HCT116 (cell line): ENCODE measurements around the gene DLG2.

Experiments
- EZH2 ChIP-seq: fragments of 200-600 bp; sonication (generic); IDR thresholded peaks from 2 replicates; pipeline ENCODE4 v1.6.1; 2017; ENCODE audit warnings: antibody characterized with exemption, mixed run types
- EZH2phosphoT487 ChIP-seq: fragments of 200-600 bp; IDR thresholded peaks from 2 replicates; pipeline ENCODE4 v1.6.1; 2018; ENCODE audit warnings: antibody characterized with exemption, borderline replicate concordance
- JUND ChIP-seq: IDR thresholded peaks from 2 replicates; pipeline ENCODE4 v1.6.1; 2012
- POLR2A ChIP-seq: IDR thresholded peaks from 2 replicates; pipeline ENCODE4 v1.7.0; 2011; ENCODE audit warnings: borderline replicate concordance; ENCODE audit not compliant: insufficient read depth, insufficient read length; ENCODE audit errors: extremely low read depth
- POLR2AphosphoS5 ChIP-seq: IDR thresholded peaks from 2 replicates; pipeline ENCODE4 v1.6.1; 2011; ENCODE audit warnings: mild to moderate bottlenecking, low read depth, low read length, moderate library complexity
- YY1 ChIP-seq: IDR thresholded peaks from 2 replicates; pipeline ENCODE4 v1.6.1; 2011; ENCODE audit warnings: low read length, low read depth, moderate library complexity, mild to moderate bottlenecking; ENCODE audit not compliant: insufficient replicate concordance; ENCODE audit errors: extremely low read depth
- ZFX ChIP-seq: fragments of 450-650 bp; IDR thresholded peaks from 2 replicates; pipeline ENCODE4 v1.6.1; 2017
- TF ChIP-seq, protein P1 (sequence below): IDR thresholded peaks from 2 replicates; pipeline ENCODE4 v1.6.1; 2012
- TF ChIP-seq, protein P2 (sequence below), 3 experiments: fragments of 200-600 bp in 1 of 3; sonication (generic) in 1 of 3; IDR thresholded peaks in 2 of 3; conservative IDR thresholded peaks in 1 of 3; 2 replicates each; pipeline ENCODE4 v1.5.1; 2012 to 2017; ENCODE audit warnings: low read depth in 2 of 3, low read length in 2 of 3, antibody characterized with exemption in 1 of 3, borderline replicate concordance in 1 of 3, control low read depth in 1 of 3, mild to moderate bottlenecking in 1 of 3, mixed read lengths in 1 of 3, mixed run types in 1 of 3, moderate library complexity in 1 of 3; ENCODE audit not compliant: insufficient read depth in 1 of 3
- TF ChIP-seq, protein P3 (sequence below): IDR thresholded peaks from 2 replicates; pipeline ENCODE4 v1.6.1; 2012; ENCODE audit warnings: low read depth
- TF ChIP-seq, protein P4 (sequence below): IDR thresholded peaks from 2 replicates; pipeline ENCODE4 v1.6.1; 2012
- TF ChIP-seq, protein P5 (sequence below): IDR thresholded peaks from 2 replicates; pipeline ENCODE4 v1.6.1; 2011; ENCODE audit warnings: mild to moderate bottlenecking, low read length, moderate library complexity; ENCODE audit not compliant: insufficient replicate concordance; ENCODE audit errors: extremely low read depth

DNA sequence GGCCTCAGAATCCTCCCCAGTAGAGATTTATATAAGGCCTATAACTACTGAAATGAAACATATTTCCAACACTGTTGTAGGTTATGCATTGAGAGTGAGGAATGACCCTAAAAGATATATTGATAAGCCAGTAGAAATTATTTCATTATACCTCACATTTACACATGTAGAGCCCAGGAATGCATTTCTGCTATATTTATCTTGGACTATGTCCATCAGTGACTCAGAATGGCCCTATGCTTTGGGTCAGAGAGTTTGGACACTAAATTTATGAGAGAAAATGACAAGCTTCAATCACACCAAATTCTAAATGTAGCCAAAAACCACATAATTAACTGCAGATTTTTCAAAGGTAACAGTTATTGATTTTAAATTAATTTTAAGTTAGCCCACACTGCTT, 761.9 kb downstream of the DLG2 start:
- no peak for TF ChIP-seq ZFX
- no peak for TF ChIP-seq POLR2AphosphoS5
- no peak for TF ChIP-seq POLR2A
- TF ChIP-seq, protein P1, sequence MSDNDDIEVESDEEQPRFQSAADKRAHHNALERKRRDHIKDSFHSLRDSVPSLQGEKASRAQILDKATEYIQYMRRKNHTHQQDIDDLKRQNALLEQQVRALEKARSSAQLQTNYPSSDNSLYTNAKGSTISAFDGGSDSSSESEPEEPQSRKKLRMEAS: no peak
- no peak for TF ChIP-seq YY1
- TF ChIP-seq, protein P2, sequence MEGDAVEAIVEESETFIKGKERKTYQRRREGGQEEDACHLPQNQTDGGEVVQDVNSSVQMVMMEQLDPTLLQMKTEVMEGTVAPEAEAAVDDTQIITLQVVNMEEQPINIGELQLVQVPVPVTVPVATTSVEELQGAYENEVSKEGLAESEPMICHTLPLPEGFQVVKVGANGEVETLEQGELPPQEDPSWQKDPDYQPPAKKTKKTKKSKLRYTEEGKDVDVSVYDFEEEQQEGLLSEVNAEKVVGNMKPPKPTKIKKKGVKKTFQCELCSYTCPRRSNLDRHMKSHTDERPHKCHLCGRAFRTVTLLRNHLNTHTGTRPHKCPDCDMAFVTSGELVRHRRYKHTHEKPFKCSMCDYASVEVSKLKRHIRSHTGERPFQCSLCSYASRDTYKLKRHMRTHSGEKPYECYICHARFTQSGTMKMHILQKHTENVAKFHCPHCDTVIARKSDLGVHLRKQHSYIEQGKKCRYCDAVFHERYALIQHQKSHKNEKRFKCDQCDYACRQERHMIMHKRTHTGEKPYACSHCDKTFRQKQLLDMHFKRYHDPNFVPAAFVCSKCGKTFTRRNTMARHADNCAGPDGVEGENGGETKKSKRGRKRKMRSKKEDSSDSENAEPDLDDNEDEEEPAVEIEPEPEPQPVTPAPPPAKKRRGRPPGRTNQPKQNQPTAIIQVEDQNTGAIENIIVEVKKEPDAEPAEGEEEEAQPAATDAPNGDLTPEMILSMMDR (IDR thresholded peaks at IDR 0.05 in 2 of 3, conservative IDR thresholded peaks at IDR 0.05 in 1 of 3; ENCODE audit: borderline replicate concordance in 1 of 3, insufficient read depth in 1 of 3, low read depth in 2 of 3, low read length in 2 of 3): no peak
- TF ChIP-seq, protein P3, sequence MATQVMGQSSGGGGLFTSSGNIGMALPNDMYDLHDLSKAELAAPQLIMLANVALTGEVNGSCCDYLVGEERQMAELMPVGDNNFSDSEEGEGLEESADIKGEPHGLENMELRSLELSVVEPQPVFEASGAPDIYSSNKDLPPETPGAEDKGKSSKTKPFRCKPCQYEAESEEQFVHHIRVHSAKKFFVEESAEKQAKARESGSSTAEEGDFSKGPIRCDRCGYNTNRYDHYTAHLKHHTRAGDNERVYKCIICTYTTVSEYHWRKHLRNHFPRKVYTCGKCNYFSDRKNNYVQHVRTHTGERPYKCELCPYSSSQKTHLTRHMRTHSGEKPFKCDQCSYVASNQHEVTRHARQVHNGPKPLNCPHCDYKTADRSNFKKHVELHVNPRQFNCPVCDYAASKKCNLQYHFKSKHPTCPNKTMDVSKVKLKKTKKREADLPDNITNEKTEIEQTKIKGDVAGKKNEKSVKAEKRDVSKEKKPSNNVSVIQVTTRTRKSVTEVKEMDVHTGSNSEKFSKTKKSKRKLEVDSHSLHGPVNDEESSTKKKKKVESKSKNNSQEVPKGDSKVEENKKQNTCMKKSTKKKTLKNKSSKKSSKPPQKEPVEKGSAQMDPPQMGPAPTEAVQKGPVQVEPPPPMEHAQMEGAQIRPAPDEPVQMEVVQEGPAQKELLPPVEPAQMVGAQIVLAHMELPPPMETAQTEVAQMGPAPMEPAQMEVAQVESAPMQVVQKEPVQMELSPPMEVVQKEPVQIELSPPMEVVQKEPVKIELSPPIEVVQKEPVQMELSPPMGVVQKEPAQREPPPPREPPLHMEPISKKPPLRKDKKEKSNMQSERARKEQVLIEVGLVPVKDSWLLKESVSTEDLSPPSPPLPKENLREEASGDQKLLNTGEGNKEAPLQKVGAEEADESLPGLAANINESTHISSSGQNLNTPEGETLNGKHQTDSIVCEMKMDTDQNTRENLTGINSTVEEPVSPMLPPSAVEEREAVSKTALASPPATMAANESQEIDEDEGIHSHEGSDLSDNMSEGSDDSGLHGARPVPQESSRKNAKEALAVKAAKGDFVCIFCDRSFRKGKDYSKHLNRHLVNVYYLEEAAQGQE: no peak
- no peak for TF ChIP-seq EZH2
- no peak for TF ChIP-seq EZH2phosphoT487
- TF ChIP-seq, protein P4, sequence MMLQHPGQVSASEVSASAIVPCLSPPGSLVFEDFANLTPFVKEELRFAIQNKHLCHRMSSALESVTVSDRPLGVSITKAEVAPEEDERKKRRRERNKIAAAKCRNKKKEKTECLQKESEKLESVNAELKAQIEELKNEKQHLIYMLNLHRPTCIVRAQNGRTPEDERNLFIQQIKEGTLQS: no peak
- no peak for TF ChIP-seq JUND
- TF ChIP-seq, protein P5, sequence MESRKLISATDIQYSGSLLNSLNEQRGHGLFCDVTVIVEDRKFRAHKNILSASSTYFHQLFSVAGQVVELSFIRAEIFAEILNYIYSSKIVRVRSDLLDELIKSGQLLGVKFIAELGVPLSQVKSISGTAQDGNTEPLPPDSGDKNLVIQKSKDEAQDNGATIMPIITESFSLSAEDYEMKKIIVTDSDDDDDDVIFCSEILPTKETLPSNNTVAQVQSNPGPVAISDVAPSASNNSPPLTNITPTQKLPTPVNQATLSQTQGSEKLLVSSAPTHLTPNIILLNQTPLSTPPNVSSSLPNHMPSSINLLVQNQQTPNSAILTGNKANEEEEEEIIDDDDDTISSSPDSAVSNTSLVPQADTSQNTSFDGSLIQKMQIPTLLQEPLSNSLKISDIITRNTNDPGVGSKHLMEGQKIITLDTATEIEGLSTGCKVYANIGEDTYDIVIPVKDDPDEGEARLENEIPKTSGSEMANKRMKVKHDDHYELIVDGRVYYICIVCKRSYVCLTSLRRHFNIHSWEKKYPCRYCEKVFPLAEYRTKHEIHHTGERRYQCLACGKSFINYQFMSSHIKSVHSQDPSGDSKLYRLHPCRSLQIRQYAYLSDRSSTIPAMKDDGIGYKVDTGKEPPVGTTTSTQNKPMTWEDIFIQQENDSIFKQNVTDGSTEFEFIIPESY: no peak
